Measurements from ENCODE around the gene ATRX. TPM values are rescaled to one million over a fixed set of nuclear protein-coding genes. Genes with fewer than 3 reads are reported as not detected.

ATRX gene
- polyA plus RNA-seq, 1 of the 3 experiments (the other 2 are of a cell fraction): 27.6 TPM

DNA sequence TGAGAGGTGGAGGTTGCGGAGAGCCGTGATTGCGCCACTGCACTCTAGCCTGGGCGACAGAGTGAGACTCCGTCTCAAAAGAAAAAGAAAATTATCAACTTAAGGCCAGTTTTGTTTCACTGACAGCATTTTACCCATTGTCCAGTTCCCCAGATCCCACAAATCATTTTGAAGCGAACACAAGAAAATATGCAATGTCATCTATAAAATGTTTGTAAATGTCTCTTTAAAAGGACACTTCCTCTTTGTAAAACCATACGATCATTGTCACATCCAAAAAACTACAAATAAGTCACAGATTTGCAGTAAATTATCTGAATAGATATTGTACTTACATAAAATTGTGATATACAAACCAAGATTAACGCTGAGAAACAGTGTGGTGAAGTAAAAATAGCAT is 147.6 kb downstream of the ATRX start:
- no peak for DNase-seq
- POLR2A ChIA-PET: no interaction called here
- no peak overlapping the region for H3K4me2 ChIP-seq
- no peaks in the 10 kb centered on the region for H3K4me1 ChIP-seq (ENCODE audit: control insufficient read depth in 1 of 2, insufficient read depth in 2 of 2, low read depth in 1 of 2, low read length in 1 of 2)
- H3K27me3 ChIP-seq (ENCODE audit: insufficient read depth): no peaks in the 10 kb centered on the region
- WGBS (ENCODE audit: low lambda C conversion rate): over 99% methylated on average over 8 of the region's 8 CpGs
- H3K79me2 ChIP-seq (ENCODE audit: insufficient read depth): peaks cover 52% of the 10 kb centered on the region; the same call in 1 of the 2 replicates
- peaks cover 20 to 62% of the 10 kb centered on the region in 2 experiments for H3K36me3 ChIP-seq (replicated peaks in 1 of 2; ENCODE audit: control insufficient read depth in 1 of 2, insufficient read depth in 2 of 2, low read length in 1 of 2)
- CTCF ChIA-PET: no interaction called here
- no peak overlapping the region for H3K9ac ChIP-seq
- H2AFZ ChIP-seq (ENCODE audit: low read depth): no peak overlapping the region
- H3K9me3 ChIP-seq: no peaks in the 10 kb centered on the region
- no peak overlapping the region for H3K4me3 ChIP-seq (ENCODE audit: low read depth in 2 of 2, low read length in 1 of 2)
- no peaks in the 10 kb centered on the region for H3K9me2 ChIP-seq
- H4K20me1 ChIP-seq (ENCODE audit: insufficient read depth): no peaks in the 10 kb centered on the region
- H3F3A ChIP-seq (replicated peaks; ENCODE audit: insufficient read depth): peaks cover 13% of the 10 kb centered on the region
- no peak for TF ChIP-seq GABPA (IDR thresholded peaks at IDR 0.05; ENCODE audit: low read depth)
- H3K27ac ChIP-seq (ENCODE audit: low read depth in 2 of 2, low read length in 1 of 2): no peak overlapping the region

DNA sequence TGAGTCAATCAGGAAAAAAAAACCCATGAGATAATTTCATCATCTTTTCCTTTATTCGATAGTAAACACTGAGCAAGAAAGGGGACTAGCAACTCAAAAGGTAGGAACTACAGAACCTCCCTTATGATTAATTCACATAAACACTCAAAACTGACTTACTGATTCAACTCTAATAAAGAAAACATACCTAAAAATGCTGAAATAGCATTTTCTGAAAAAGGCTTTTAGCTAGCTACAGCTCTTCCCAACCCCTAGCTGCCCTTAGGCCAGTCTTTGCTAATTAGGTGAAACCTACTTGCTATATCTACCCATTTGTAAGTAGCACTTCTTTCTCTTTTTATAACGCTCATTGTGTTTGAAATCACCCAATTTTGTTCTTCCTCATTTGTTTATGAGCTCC is 150.6 kb downstream of the ATRX start:
- peaks cover 49 to 72% of the 10 kb centered on the region in 2 experiments for H3K36me3 ChIP-seq (replicated peaks in 1 of 2; ENCODE audit: control insufficient read depth in 1 of 2, insufficient read depth in 2 of 2, low read length in 1 of 2)
- peaks cover 7% of the 10 kb centered on the region for H3F3A ChIP-seq (replicated peaks; ENCODE audit: insufficient read depth)
- no peak overlapping the region for H3K9ac ChIP-seq
- H3K79me2 ChIP-seq (ENCODE audit: insufficient read depth): peaks cover 36% of the 10 kb centered on the region; the same call in 1 of the 2 replicates
- no peak overlapping the region for H3K4me3 ChIP-seq (ENCODE audit: low read depth in 2 of 2, low read length in 1 of 2)
- H3K4me1 ChIP-seq (ENCODE audit: control insufficient read depth in 1 of 2, insufficient read depth in 2 of 2, low read depth in 1 of 2, low read length in 1 of 2): no peaks in the 10 kb centered on the region
- H2AFZ ChIP-seq (ENCODE audit: low read depth): no peak overlapping the region
- no peak overlapping the region for H3K27ac ChIP-seq (ENCODE audit: low read depth in 2 of 2, low read length in 1 of 2)
- no peak for DNase-seq
- ChIA-PET CTCF (no interaction called here), POLR2A (no interaction called here)
- TF ChIP-seq, protein P1, sequence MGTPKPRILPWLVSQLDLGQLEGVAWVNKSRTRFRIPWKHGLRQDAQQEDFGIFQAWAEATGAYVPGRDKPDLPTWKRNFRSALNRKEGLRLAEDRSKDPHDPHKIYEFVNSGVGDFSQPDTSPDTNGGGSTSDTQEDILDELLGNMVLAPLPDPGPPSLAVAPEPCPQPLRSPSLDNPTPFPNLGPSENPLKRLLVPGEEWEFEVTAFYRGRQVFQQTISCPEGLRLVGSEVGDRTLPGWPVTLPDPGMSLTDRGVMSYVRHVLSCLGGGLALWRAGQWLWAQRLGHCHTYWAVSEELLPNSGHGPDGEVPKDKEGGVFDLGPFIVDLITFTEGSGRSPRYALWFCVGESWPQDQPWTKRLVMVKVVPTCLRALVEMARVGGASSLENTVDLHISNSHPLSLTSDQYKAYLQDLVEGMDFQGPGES (IDR thresholded peaks at IDR 0.05; ENCODE audit: low read depth, low read length): no peak
- no peak for TF ChIP-seq FOXJ3 (CRISPR knock-in tag; IDR thresholded peaks at IDR 0.05)
- no peak for TF ChIP-seq EP300 (IDR thresholded peaks at IDR 0.05; ENCODE audit: borderline replicate concordance in 1 of 2, low read depth in 1 of 2, low read length in 1 of 2)
- TF ChIP-seq TCF12 (IDR thresholded peaks at IDR 0.05): no peak
- TF ChIP-seq NFIC (IDR thresholded peaks at IDR 0.05; ENCODE audit: borderline replicate concordance): no peak
- TF ChIP-seq ELF1 (IDR thresholded peaks at IDR 0.05): no peak
- TF ChIP-seq RCOR1 (IDR thresholded peaks at IDR 0.05; ENCODE audit: low read length): no peak
- TF ChIP-seq, protein P2, sequence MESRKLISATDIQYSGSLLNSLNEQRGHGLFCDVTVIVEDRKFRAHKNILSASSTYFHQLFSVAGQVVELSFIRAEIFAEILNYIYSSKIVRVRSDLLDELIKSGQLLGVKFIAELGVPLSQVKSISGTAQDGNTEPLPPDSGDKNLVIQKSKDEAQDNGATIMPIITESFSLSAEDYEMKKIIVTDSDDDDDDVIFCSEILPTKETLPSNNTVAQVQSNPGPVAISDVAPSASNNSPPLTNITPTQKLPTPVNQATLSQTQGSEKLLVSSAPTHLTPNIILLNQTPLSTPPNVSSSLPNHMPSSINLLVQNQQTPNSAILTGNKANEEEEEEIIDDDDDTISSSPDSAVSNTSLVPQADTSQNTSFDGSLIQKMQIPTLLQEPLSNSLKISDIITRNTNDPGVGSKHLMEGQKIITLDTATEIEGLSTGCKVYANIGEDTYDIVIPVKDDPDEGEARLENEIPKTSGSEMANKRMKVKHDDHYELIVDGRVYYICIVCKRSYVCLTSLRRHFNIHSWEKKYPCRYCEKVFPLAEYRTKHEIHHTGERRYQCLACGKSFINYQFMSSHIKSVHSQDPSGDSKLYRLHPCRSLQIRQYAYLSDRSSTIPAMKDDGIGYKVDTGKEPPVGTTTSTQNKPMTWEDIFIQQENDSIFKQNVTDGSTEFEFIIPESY (IDR thresholded peaks at IDR 0.05; ENCODE audit: borderline replicate concordance, low read depth): no peak
- TF ChIP-seq, protein P3, sequence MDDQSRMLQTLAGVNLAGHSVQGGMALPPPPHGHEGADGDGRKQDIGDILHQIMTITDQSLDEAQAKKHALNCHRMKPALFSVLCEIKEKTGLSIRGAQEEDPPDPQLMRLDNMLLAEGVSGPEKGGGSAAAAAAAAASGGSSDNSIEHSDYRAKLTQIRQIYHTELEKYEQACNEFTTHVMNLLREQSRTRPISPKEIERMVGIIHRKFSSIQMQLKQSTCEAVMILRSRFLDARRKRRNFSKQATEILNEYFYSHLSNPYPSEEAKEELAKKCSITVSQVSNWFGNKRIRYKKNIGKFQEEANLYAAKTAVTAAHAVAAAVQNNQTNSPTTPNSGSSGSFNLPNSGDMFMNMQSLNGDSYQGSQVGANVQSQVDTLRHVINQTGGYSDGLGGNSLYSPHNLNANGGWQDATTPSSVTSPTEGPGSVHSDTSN (IDR thresholded peaks at IDR 0.05): no peak
- no peak for TF ChIP-seq SIN3A (IDR thresholded peaks at IDR 0.05; ENCODE audit: borderline replicate concordance, low read depth, low read length)
- no peak for TF ChIP-seq JUND (IDR thresholded peaks at IDR 0.05)
- no peak for TF ChIP-seq SMC3 (IDR thresholded peaks at IDR 0.05; ENCODE audit: low read depth, low read length)
- TF ChIP-seq GABPA (IDR thresholded peaks at IDR 0.05; ENCODE audit: low read depth): no peak
- TF ChIP-seq GATA2 (CRISPR knock-in tag; IDR thresholded peaks at IDR 0.05): no peak
- TF ChIP-seq, protein P4, sequence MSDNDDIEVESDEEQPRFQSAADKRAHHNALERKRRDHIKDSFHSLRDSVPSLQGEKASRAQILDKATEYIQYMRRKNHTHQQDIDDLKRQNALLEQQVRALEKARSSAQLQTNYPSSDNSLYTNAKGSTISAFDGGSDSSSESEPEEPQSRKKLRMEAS (IDR thresholded peaks at IDR 0.05; ENCODE audit: low read depth): no peak
- no peak for TF ChIP-seq FOXM1 (IDR thresholded peaks at IDR 0.05; ENCODE audit: low read depth)
- no peak for TF ChIP-seq EZH2phosphoT487 (IDR thresholded peaks at IDR 0.05; ENCODE audit: borderline replicate concordance, low read depth)
- TF ChIP-seq FOSL2 (IDR thresholded peaks at IDR 0.05; ENCODE audit: borderline replicate concordance, low read depth): no peak
- TF ChIP-seq RFX5 (IDR thresholded peaks at IDR 0.05; ENCODE audit: low read length): no peak
- 92% methylated on average over 2 of the region's 2 CpGs for WGBS (ENCODE audit: low lambda C conversion rate)
- H3K4me2 ChIP-seq: no peak overlapping the region
- H3K9me3 ChIP-seq: no peaks in the 10 kb centered on the region
- no peaks in the 10 kb centered on the region for H4K20me1 ChIP-seq (ENCODE audit: insufficient read depth)
- no peaks in the 10 kb centered on the region for H3K27me3 ChIP-seq (ENCODE audit: insufficient read depth)
- no peaks in the 10 kb centered on the region for H3K9me2 ChIP-seq

All from SK-N-SH (cell line).